Non-pigmented ciliary epithelial cell (primary cell): Measurements from ENCODE around the gene POTED.
"Not testable (repeated sequence)": the region's sequence is repeated elsewhere in the genome, so short reads cannot be mapped to it uniquely, and the experiment has no call there.

ENCODE experiments used
- DNase-seq: peaks from one replicate; pipeline ENCODE4 v3.0.0-alpha.2; 2010; ENCODE audit warnings: low read depth

Gene POTED

GRCh38 chr21:13609477-13609876 is at the start of gene POTED:
Gene POTED, plus strand, starts transcription at chr21:13609777. Its CDS starts 452 bp downstream, at chr21:13610229.
- not testable (repeated sequence) for DNase-seq

- not testable (repeated sequence) for DNase-seq
These were observed 40.5 kb downstream of the POTED start for GRCh38 chr21:13650101-13650500.

GRCh38 chr21:13651746-13652145 is 42.2 kb downstream of the POTED start:
- not testable (repeated sequence) for DNase-seq
